GM23338 (cell line): ENCODE data around the gene MGLL. TPM values are rescaled to one million over a fixed set of nuclear protein-coding genes. Genes with fewer than 3 reads are reported as not detected.
"Not testable (repeated sequence)": the region's sequence is repeated elsewhere in the genome, so short reads cannot be mapped to it uniquely, and the experiment has no call there.

Source experiments
- ATAC-seq: fragments of 200-7000 bp; cut with Tn5 transposase; 3 replicates; pipeline ENCODE4 v1.9.1; 2020
- DNase-seq: peaks from one replicate; pipeline ENCODE4 v3.0.0-alpha.2; 2015; ENCODE audit warnings: low spot score
- H2AFZ ChIP-seq: fragments of 200-600 bp; sonication (generic); 2 replicates; pipeline ENCODE4 v1.8.0; 2016; ENCODE audit warnings: antibody characterized with exemption, mild to moderate bottlenecking, moderate library complexity
- H3F3A ChIP-seq: fragments of 200-600 bp; sonication (generic); replicated peaks from 2 replicates; pipeline ENCODE4 v1.8.0; 2017; ENCODE audit warnings: antibody characterized with exemption, mixed run types, low read depth
- H3K27ac ChIP-seq: fragments of 200-600 bp; sonication (generic); 2 replicates; pipeline ENCODE4 v1.6.1; 2016; ENCODE audit warnings: low read depth
- H3K27me3 ChIP-seq: fragments of 200-600 bp; sonication (generic); 2 replicates; pipeline ENCODE4 v1.8.0; 2016; ENCODE audit warnings: mild to moderate bottlenecking, mixed run types, moderate library complexity; ENCODE audit not compliant: insufficient read depth
- H3K36me3 ChIP-seq: fragments of 200-600 bp; sonication (generic); 2 replicates; pipeline ENCODE4 v1.8.0; 2016; ENCODE audit warnings: mild to moderate bottlenecking; ENCODE audit not compliant: insufficient read depth
- H3K4me1 ChIP-seq: fragments of 200-600 bp; sonication (generic); 2 replicates; pipeline ENCODE4 v1.8.0; 2016; ENCODE audit warnings: mild to moderate bottlenecking, moderate library complexity; ENCODE audit not compliant: insufficient read depth
- H3K4me2 ChIP-seq: fragments of 200-600 bp; sonication (generic); 2 replicates; pipeline ENCODE4 v1.7.1; 2017; ENCODE audit warnings: mixed run types
- H3K4me3 ChIP-seq: fragments of 200-600 bp; sonication (generic); 2 replicates; pipeline ENCODE4 v1.6.1; 2016; ENCODE audit warnings: mixed run types
- H3K79me2 ChIP-seq: fragments of 200-600 bp; sonication (generic); replicated peaks from 2 replicates; pipeline ENCODE4 v1.8.0; 2017; ENCODE audit warnings: mild to moderate bottlenecking; ENCODE audit not compliant: insufficient read depth
- H3K9me2 ChIP-seq: fragments of 200-600 bp; sonication (generic); 2 replicates; pipeline ENCODE4 v1.8.0; 2017; ENCODE audit not compliant: insufficient read depth
- H4K20me1 ChIP-seq: fragments of 200-600 bp; sonication (generic); replicated peaks from 2 replicates; pipeline ENCODE4 v1.8.0; 2017; ENCODE audit warnings: mild to moderate bottlenecking; ENCODE audit not compliant: insufficient read depth
- H3K27ac Mint-ChIP-seq: 2 replicates; pipeline ENCODE4 v1.8.0; 2020; ENCODE audit warnings: inconsistent platforms, mild to moderate bottlenecking, moderate library complexity, mixed read lengths
- H3K27me3 Mint-ChIP-seq: 3 replicates; pipeline ENCODE4 v1.8.0; 2022; ENCODE audit warnings: low read depth, mild to moderate bottlenecking, moderate library complexity, mixed read lengths, inconsistent platforms; ENCODE audit not compliant: insufficient read depth, poor library complexity
- H3K36me3 Mint-ChIP-seq: 3 replicates; pipeline ENCODE4 v1.8.0; 2021; ENCODE audit warnings: low read depth, mild to moderate bottlenecking, inconsistent platforms, moderate library complexity, mixed read lengths
- H3K4me1 Mint-ChIP-seq: 3 replicates; pipeline ENCODE4 v1.8.0; 2020; ENCODE audit warnings: mild to moderate bottlenecking, inconsistent platforms, mixed read lengths
- H3K4me3 Mint-ChIP-seq: 3 replicates; pipeline ENCODE4 v1.8.0; 2021; ENCODE audit warnings: moderate library complexity, mild to moderate bottlenecking, inconsistent platforms, mixed read lengths
- H3K9me3 Mint-ChIP-seq: 3 replicates; pipeline ENCODE4 v1.8.0; 2020; ENCODE audit warnings: moderate library complexity, mild to moderate bottlenecking, inconsistent platforms, mixed read lengths
- CREB1 ChIP-seq: fragments of 250-450 bp; sonication (Bioruptor Pico); IDR thresholded peaks from 2 replicates; pipeline ENCODE4 v1.5.0; 2020; ENCODE audit warnings: low read depth, mild to moderate bottlenecking, moderate library complexity
- CTCF ChIP-seq, 2 experiments: fragments of 200-600 bp in 1 of 2; sonication (generic) in 1 of 2; conservative IDR thresholded peaks; 2 replicates each; pipeline versions ENCODE4 v1.5.1 to v1.6.1; 2016 to 2017; ENCODE audit warnings: antibody characterized with exemption in 2 of 2, low read depth in 2 of 2, mild to moderate bottlenecking in 2 of 2, moderate library complexity in 1 of 2
- ETS1 ChIP-seq: IDR thresholded peaks from 2 replicates; pipeline ENCODE4 v1.6.1; 2016; ENCODE audit warnings: antibody characterized with exemption
- EZH2 ChIP-seq: fragments of 200-600 bp; sonication (generic); IDR thresholded peaks from one replicate; pipeline ENCODE4 v1.8.0; 2017; ENCODE audit warnings: antibody characterized with exemption, mild to moderate bottlenecking, low read depth; ENCODE audit not compliant: unreplicated experiment
- EZH2phosphoT487 ChIP-seq: fragments of 200-600 bp; sonication (generic); IDR thresholded peaks from one replicate; pipeline ENCODE4 v1.8.1; 2018; ENCODE audit warnings: antibody characterized with exemption; ENCODE audit not compliant: unreplicated experiment
- NANOG ChIP-seq: IDR thresholded peaks from 2 replicates; pipeline ENCODE4 v1.6.1; 2016; ENCODE audit warnings: antibody characterized with exemption, borderline replicate concordance
- POLR2AphosphoS5 ChIP-seq: IDR thresholded peaks from 2 replicates; pipeline ENCODE4 v1.6.1; 2016; ENCODE audit warnings: antibody characterized with exemption, low read depth
- STAT1 ChIP-seq: IDR thresholded peaks from one replicate; pipeline ENCODE4 v1.6.1; 2016; ENCODE audit warnings: antibody characterized with exemption; ENCODE audit not compliant: unreplicated experiment
- ZNF114 ChIP-seq: fragments of 250-450 bp; sonication (Bioruptor Pico); IDR thresholded peaks from 2 replicates; pipeline ENCODE4 v1.5.0; 2020; ENCODE audit warnings: mild to moderate bottlenecking, moderate library complexity
- ZNF462 ChIP-seq: fragments of 250-450 bp; sonication (Bioruptor Pico); IDR thresholded peaks from 2 replicates; pipeline ENCODE4 v1.5.0; 2020; ENCODE audit warnings: mild to moderate bottlenecking, moderate library complexity
- polyA plus RNA-seq: library from polyadenylated mRNA; unstranded; fragments of >200 nt; fragmentation: Nextera tagmentation; extraction: Ambion mirVana; gene quantifications from 2 replicates; pipeline ENCODE4 v1.2.1, GENCODE V29; 2016
- total RNA-seq: library from RNA; depleted of rRNA; stranded (reverse); fragments of >200 nt; shearing (Covaris generic); gene quantifications from 2 replicates; pipeline ENCODE4 v1.2.3, GENCODE V29; 2014

The MGLL gene
- total and polyA plus RNA-seq, 2 experiments from 2014 or later = 0.71 to 0.83 TPM

GRCh38 chr3:127682175-127682554 lies 140.2 kb downstream of the MGLL start:
- H3K27ac Mint-ChIP-seq, H3K27ac ChIP-seq, DNase-seq, H3K4me2 ChIP-seq, H3K4me1 ChIP-seq, H3K27me3 ChIP-seq, H3K4me1 Mint-ChIP-seq, ATAC-seq, H3K36me3 ChIP-seq, H2AFZ ChIP-seq, H4K20me1 ChIP-seq, H3K4me3 ChIP-seq, H3F3A ChIP-seq, H3K4me3 Mint-ChIP-seq, H3K9me2 ChIP-seq, H3K79me2 ChIP-seq, H3K36me3 Mint-ChIP-seq, H3K9me3 Mint-ChIP-seq: not testable (repeated sequence)
- H3K27me3 Mint-ChIP-seq = peaks cover 10% of the 10 kb centered on the region

- Histone ChIP-seq H4K20me1 (no peaks in the 10 kb centered on the region), H3K9me2 (no peaks in the 10 kb centered on the region), H3K4me3 (no peak overlapping the region), H2AFZ (no peak overlapping the region), H3K36me3 (no peaks in the 10 kb centered on the region), H3K4me1 (peaks cover 3% of the 10 kb centered on the region; the same call in 1 of the 2 replicates), H3K27ac (no peak overlapping the region), H3F3A (no peaks in the 10 kb centered on the region), H3K4me2 (no peak overlapping the region), H3K27me3 (no peaks in the 10 kb centered on the region), H3K79me2 (no peaks in the 10 kb centered on the region)
- ATAC-seq = no peak
- H3K36me3 Mint-ChIP-seq = no peaks in the 10 kb centered on the region
- H3K4me1 Mint-ChIP-seq = peaks cover 9% of the 10 kb centered on the region
- peaks cover 10% of the 10 kb centered on the region for H3K27me3 Mint-ChIP-seq
- H3K27ac Mint-ChIP-seq = no peak overlapping the region
- no peaks in the 10 kb centered on the region; the same call in 2 of the 3 replicates for H3K9me3 Mint-ChIP-seq
- no peak for DNase-seq
- H3K4me3 Mint-ChIP-seq = no peak overlapping the region
- TF ChIP-seq STAT1 = no peak
- TF ChIP-seq EZH2 = no peak
- TF ChIP-seq ZNF114 = no peak
- TF ChIP-seq CTCF (conservative IDR thresholded peaks at IDR 0.05; ENCODE audit: low read depth in 2 of 2) = no peak
- no peak for TF ChIP-seq CREB1
- TF ChIP-seq ZNF462 (CRISPR knock-in tag) = no peak
- TF ChIP-seq ETS1 = no peak
- no peak for TF ChIP-seq NANOG
- no peak for TF ChIP-seq EZH2phosphoT487
- no peak for TF ChIP-seq POLR2AphosphoS5
Observed at GRCh38 chr3:127680798-127681221, 141.5 kb downstream of the MGLL start.
